Gastrocnemius medialis (tissue), 4 donors: ENCODE results near the gene SELENOO. TPM values are rescaled to one million over a fixed set of nuclear protein-coding genes. Genes with fewer than 3 reads are reported as not detected.

ENCODE experiments used
- ATAC-seq, 2 donors: fragments of 150-250 bp; one replicate each; pipeline ENCODE4 v1.9.1; 2016
- DNase-seq, 2 donors: peaks; one replicate each; pipeline ENCODE4 v3.0.0-alpha.2; 2019
- H3K27ac ChIP-seq, 4 donors: fragments of 200-600 bp; sonication (generic); 1 replicate in 1 of 4; 2 replicates in 3 of 4; pipeline ENCODE4 v1.5.1; 2016 to 2018; ENCODE audit warnings: mild to moderate bottlenecking in 2 of 4, moderate library complexity in 1 of 4
- H3K27me3 ChIP-seq, 3 donors: fragments of 200-600 bp; sonication (generic) in 2 of 3; 1 replicate in 1 of 3; 2 replicates in 2 of 3; pipeline versions ENCODE4 v1.5.1 to v1.6.0; 2016 to 2019; ENCODE audit warnings: mild to moderate bottlenecking in 1 of 3, moderate library complexity in 1 of 3
- H3K36me3 ChIP-seq, 2 donors: fragments of 200-600 bp; sonication (generic) in 1 of 2; one replicate each; pipeline ENCODE4 v1.5.1; 2017 to 2018
- H3K4me1 ChIP-seq, 2 donors: fragments of 200-600 bp; sonication (generic) in 1 of 2; one replicate each; pipeline ENCODE4 v1.5.1; 2016 to 2017; ENCODE audit warnings: mild to moderate bottlenecking in 2 of 2
- H3K4me3 ChIP-seq, 4 donors: fragments of 200-600 bp; sonication (generic) in 3 of 4; 1 replicate in 1 of 4; 2 replicates in 3 of 4; pipeline ENCODE4 v1.5.1; 2016 to 2019; ENCODE audit warnings: mild to moderate bottlenecking in 2 of 4
- H3K9me3 ChIP-seq, 3 donors: fragments of 200-600 bp; sonication (generic) in 2 of 3; 1 replicate in 1 of 3; 2 replicates in 2 of 3; pipeline ENCODE4 v1.5.1; 2016 to 2019
- POLR2A ChIP-seq, 2 donors: fragments of 450-650 bp; IDR thresholded peaks; one replicate each; pipeline ENCODE4 v1.6.1; 2017; ENCODE audit warnings: antibody characterized with exemption in 2 of 2, mild to moderate bottlenecking in 2 of 2, moderate library complexity in 2 of 2
- in situ Hi-C, 4 donors: fragments of 200-750 bp; cut with MboI; loops; one replicate each; pipeline versions ENCODE4 v1.15.0 to v1.8.0; 2017; ENCODE audit warnings: low sequenced_read_pairs in 4 of 4
- intact Hi-C: fragments of 100-400 bp; cut with DNase I; formaldehyde crosslinking; loops from one replicate; pipeline ENCODE4 v1.15.1; 2023; ENCODE audit warnings: low total_unique reads
- total RNA-seq, 4 donors: library from RNA; depleted of rRNA; stranded (reverse); fragments of >200 nt; gene quantifications; one replicate each; pipeline versions ENCODE4 v1.1.0 to v1.2.3, GENCODE V29; 2016
- TF ChIP-seq, protein P1 (sequence below), 5 experiments: fragments of 450-650 bp in 3 of 5; fragments of 200-600 bp in 2 of 5; sonication (generic) in 2 of 5; IDR thresholded peaks in 4 of 5; conservative IDR thresholded peaks in 1 of 5; 1 replicate in 4 of 5; 2 replicates in 1 of 5; pipeline ENCODE4 v1.5.1; 2016 to 2019; ENCODE audit warnings: antibody characterized with exemption in 5 of 5, mild to moderate bottlenecking in 3 of 5, moderate library complexity in 3 of 5

Gene SELENOO
- total RNA-seq, 4 donors from 2014 or later, result 26.4 to 54.9 (median 34.0) TPM

- H3K9me3 ChIP-seq, result no peaks in the 10 kb centered on the region
- peak overlapping the region; percentile 60 to 91 (median 74) for H3K4me3 ChIP-seq
- no peak for TF ChIP-seq POLR2A (IDR thresholded peaks at IDR 0.05)
- TF ChIP-seq, protein P1, sequence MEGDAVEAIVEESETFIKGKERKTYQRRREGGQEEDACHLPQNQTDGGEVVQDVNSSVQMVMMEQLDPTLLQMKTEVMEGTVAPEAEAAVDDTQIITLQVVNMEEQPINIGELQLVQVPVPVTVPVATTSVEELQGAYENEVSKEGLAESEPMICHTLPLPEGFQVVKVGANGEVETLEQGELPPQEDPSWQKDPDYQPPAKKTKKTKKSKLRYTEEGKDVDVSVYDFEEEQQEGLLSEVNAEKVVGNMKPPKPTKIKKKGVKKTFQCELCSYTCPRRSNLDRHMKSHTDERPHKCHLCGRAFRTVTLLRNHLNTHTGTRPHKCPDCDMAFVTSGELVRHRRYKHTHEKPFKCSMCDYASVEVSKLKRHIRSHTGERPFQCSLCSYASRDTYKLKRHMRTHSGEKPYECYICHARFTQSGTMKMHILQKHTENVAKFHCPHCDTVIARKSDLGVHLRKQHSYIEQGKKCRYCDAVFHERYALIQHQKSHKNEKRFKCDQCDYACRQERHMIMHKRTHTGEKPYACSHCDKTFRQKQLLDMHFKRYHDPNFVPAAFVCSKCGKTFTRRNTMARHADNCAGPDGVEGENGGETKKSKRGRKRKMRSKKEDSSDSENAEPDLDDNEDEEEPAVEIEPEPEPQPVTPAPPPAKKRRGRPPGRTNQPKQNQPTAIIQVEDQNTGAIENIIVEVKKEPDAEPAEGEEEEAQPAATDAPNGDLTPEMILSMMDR (IDR thresholded peaks at IDR 0.05 in 4 of 5, conservative IDR thresholded peaks at IDR 0.05 in 1 of 5), result no peak
- in situ Hi-C loops, result loop anchor here in 1 of 4 donors (10.0 kb wide), 1 partner anchor 265 kb away; no protein-coding TSS in a partner anchor
- DNase-seq, result no peak
- no peak for ATAC-seq
- H3K27me3 ChIP-seq, result no peaks in the 10 kb centered on the region
- H3K27ac ChIP-seq, result peak overlapping the region; percentile 70 to 89 (median 81)
- peaks cover 23 to 25% of the 10 kb centered on the region in 2 donors for H3K4me1 ChIP-seq
- intact Hi-C loops, result loop anchor here (1.0 to 10.0 kb wide), 2 partner anchors 15 to 265 kb away; partner anchors contain the start of gene TRABD
- peaks cover 0 to 24% of the 10 kb centered on the region in 2 donors for H3K36me3 ChIP-seq
Observed at GRCh38 chr22:50199829-50200460, 866 bp upstream of the SELENOO start.

GRCh38 chr22:50201191-50202129, 649 bp downstream of the SELENOO start:
- DNase-seq (no peak), ATAC-seq (peak; percentile 40 to 57)
- peak overlapping the region; percentile 60 to 91 (median 74) for H3K4me3 ChIP-seq
- no peak for TF ChIP-seq POLR2A (IDR thresholded peaks at IDR 0.05)
- TF ChIP-seq, protein P1 (IDR thresholded peaks at IDR 0.05 in 4 of 5, conservative IDR thresholded peaks at IDR 0.05 in 1 of 5), result no peak
- no peaks in the 10 kb centered on the region for H3K27me3 ChIP-seq
- in situ Hi-C loops (loop anchor here in 1 of 4 donors (10.0 kb wide), 1 partner anchor 267 kb away; no protein-coding TSS in a partner anchor), intact Hi-C loops (loop anchor here (10.0 kb wide), 1 partner anchor 267 kb away; no protein-coding TSS in a partner anchor)
- peaks cover 37 to 40% of the 10 kb centered on the region in 2 donors for H3K4me1 ChIP-seq
- H3K36me3 ChIP-seq, result peaks cover 0 to 13% of the 10 kb centered on the region in 2 donors
- H3K9me3 ChIP-seq, result no peaks in the 10 kb centered on the region
- H3K27ac ChIP-seq, result peak overlapping the region; percentile 70 to 89 (median 82)

DNA sequence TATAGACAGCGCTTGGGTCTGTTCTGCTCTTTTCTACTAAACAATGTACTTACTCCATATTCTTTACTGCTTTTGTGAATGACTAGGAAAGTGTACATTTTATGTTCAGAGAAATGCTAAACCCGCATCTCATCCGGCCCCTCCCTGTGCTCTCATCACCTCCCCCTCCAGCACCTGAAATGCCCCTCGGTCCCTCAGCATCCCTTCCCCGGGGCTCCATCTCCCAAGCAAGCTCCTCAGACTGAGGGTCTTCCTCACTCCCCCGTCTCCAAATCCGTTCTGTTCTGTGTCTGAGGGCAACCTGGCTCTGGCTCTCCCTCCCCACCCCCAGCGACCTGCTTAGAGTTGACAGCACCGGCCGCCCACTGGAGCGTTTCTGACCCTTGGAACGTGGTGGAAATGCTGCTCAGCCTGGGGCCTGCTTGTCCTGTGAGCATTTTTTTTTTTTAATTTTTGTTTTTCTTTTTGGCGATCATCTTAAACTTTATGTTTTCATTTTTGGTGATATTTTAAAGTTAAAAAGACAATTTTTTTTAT, 1.4 kb downstream of the SELENOO start:
- intact Hi-C loops, result loop anchor here (10.0 kb wide), 1 partner anchor 267 kb away; no protein-coding TSS in a partner anchor
- Histone ChIP-seq H3K4me1 (peaks cover 43 to 47% of the 10 kb centered on the region in 2 donors), H3K9me3 (no peaks in the 10 kb centered on the region), H3K4me3 (peak overlapping the region; percentile 56 to 79 (median 65)), H3K36me3 (peaks cover 0 to 10% of the 10 kb centered on the region in 2 donors), H3K27ac (peak overlapping the region; percentile 70 to 89 (median 82)), H3K27me3 (no peaks in the 10 kb centered on the region)
- in situ Hi-C loops, result loop anchor here in 1 of 4 donors (10.0 kb wide), 1 partner anchor 267 kb away; no protein-coding TSS in a partner anchor
- TF ChIP-seq POLR2A (IDR thresholded peaks at IDR 0.05), result no peak
- TF ChIP-seq, protein P1 (IDR thresholded peaks at IDR 0.05 in 4 of 5, conservative IDR thresholded peaks at IDR 0.05 in 1 of 5), result no peak
- no peak for DNase-seq
- ATAC-seq, result no peak

DNA sequence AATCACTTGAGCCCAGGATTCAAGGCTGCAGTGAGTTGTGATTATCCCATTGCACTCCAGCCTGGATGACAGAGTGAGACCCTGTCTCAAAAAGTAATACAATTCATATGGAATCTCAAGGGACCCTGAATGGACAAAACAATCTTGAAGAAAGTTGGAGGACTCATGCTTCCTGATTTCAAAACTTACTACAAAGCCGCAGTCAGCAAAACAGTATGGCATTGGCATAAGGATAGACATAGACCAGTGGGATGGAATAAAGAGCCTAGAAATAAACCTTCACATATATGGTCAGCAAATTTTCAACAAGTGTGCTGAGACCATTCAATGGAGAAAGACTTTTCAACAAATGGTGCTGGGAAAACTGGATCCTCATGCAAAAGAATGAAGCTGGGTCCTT, 2.5 kb downstream of the SELENOO start:
- in situ Hi-C loops, result loop anchor here in 1 of 4 donors (10.0 kb wide), 1 partner anchor 268 kb away; no protein-coding TSS in a partner anchor
- Histone ChIP-seq H3K4me3 (no peak overlapping the region), H3K27ac (no peak overlapping the region), H3K36me3 (peaks cover 0 to 6% of the 10 kb centered on the region in 2 donors), H3K4me1 (peaks cover 43 to 51% of the 10 kb centered on the region in 2 donors), H3K27me3 (no peaks in the 10 kb centered on the region), H3K9me3 (no peaks in the 10 kb centered on the region)
- intact Hi-C loops, result loop anchor here (10.0 kb wide), 1 partner anchor 268 kb away; no protein-coding TSS in a partner anchor
- TF ChIP-seq, protein P1 (IDR thresholded peaks at IDR 0.05 in 4 of 5, conservative IDR thresholded peaks at IDR 0.05 in 1 of 5), result no peak
- TF ChIP-seq POLR2A (IDR thresholded peaks at IDR 0.05), result no peak
- DNase-seq (no peak), ATAC-seq (no peak)
